WTC11 (cell line): ENCODE results near the gene TPSAB1. TPM values are rescaled to one million over a fixed set of nuclear protein-coding genes. Genes with fewer than 3 reads are reported as not detected.

Source experiments
- ATAC-seq: fragments of 200-7000 bp; cut with Tn5 transposase; 2 replicates; pipeline ENCODE4 v1.10.0; 2021; ENCODE audit warnings: mild to moderate bottlenecking, moderate library complexity
- CTCF ChIA-PET: fragments of 300-600 bp; sonication (Branson Sonifier 250); formaldehyde crosslinking; loops from one replicate; lab custom pipeline; 2021; ENCODE audit warnings: antibody characterized with exemption; lab: Charles Lee
- POLR2A ChIA-PET: fragments of 350-600 bp; sonication (Branson Sonifier 250); formaldehyde crosslinking; loops from one replicate; lab custom pipeline; 2021; ENCODE audit warnings: antibody characterized with exemption; lab: Charles Lee
- DNase-seq: peaks from one replicate; pipeline ENCODE4 v3.0.0; 2021; ENCODE audit warnings: low spot score
- H3K27ac Mint-ChIP-seq: 2 replicates; pipeline ENCODE4 v1.8.0; 2021; ENCODE audit warnings: mixed read lengths
- H3K27me3 Mint-ChIP-seq: 2 replicates; pipeline ENCODE4 v1.8.0; 2021; ENCODE audit warnings: low read depth, mild to moderate bottlenecking, moderate library complexity, mixed read lengths
- H3K36me3 Mint-ChIP-seq: 2 replicates; pipeline ENCODE4 v1.8.0; 2021; ENCODE audit warnings: mixed read lengths
- H3K4me1 Mint-ChIP-seq: 2 replicates; pipeline ENCODE4 v1.8.0; 2022; ENCODE audit warnings: mixed read lengths
- H3K4me3 Mint-ChIP-seq: 2 replicates; pipeline ENCODE4 v1.8.0; 2021; ENCODE audit warnings: mild to moderate bottlenecking, moderate library complexity, mixed read lengths
- H3K9me3 Mint-ChIP-seq: 2 replicates; pipeline ENCODE4 v1.8.0; 2021; ENCODE audit warnings: mixed read lengths
- EMX1 ChIP-seq: fragments of 250-450 bp; sonication (Bioruptor Pico); IDR thresholded peaks from 2 replicates; pipeline ENCODE4 v1.8.0; 2021; ENCODE audit warnings: mild to moderate bottlenecking
- ESRRA ChIP-seq: sonication (generic); formaldehyde crosslinking; IDR thresholded peaks from 2 replicates; pipeline ENCODE4 v1.8.1; 2022; ENCODE audit warnings: mild to moderate bottlenecking, missing genetic modification reagents, borderline replicate concordance
- ETV6 ChIP-seq: sonication (generic); formaldehyde crosslinking; IDR thresholded peaks from 2 replicates; pipeline ENCODE4 v1.8.1; 2022; ENCODE audit warnings: mild to moderate bottlenecking, missing genetic modification reagents
- GABPB1 ChIP-seq: sonication (generic); formaldehyde crosslinking; IDR thresholded peaks from 2 replicates; pipeline ENCODE4 v1.8.1; 2023; ENCODE audit warnings: mild to moderate bottlenecking, missing genetic modification reagents
- GTF2I ChIP-seq: fragments of 250-450 bp; sonication (Bioruptor Pico); conservative IDR thresholded peaks from 2 replicates; pipeline ENCODE4 v1.4.0; 2021; ENCODE audit warnings: mild to moderate bottlenecking
- NFATC4 ChIP-seq: fragments of 250-450 bp; sonication (Bioruptor Pico); IDR thresholded peaks from 2 replicates; pipeline ENCODE4 v1.9.0; 2021; ENCODE audit warnings: mild to moderate bottlenecking
- NFYB ChIP-seq: sonication (generic); formaldehyde crosslinking; conservative IDR thresholded peaks from 2 replicates; pipeline ENCODE4 v1.8.0; 2022; ENCODE audit warnings: low read depth, missing genetic modification reagents
- NR2C2 ChIP-seq: sonication (generic); formaldehyde crosslinking; IDR thresholded peaks from 2 replicates; pipeline ENCODE4 v1.8.0; 2022; ENCODE audit warnings: mild to moderate bottlenecking, missing genetic modification reagents
- RELA ChIP-seq: sonication (generic); formaldehyde crosslinking; IDR thresholded peaks from 2 replicates; pipeline ENCODE4 v1.8.1; 2022; ENCODE audit warnings: missing genetic modification reagents, mild to moderate bottlenecking, borderline replicate concordance
- ZNF416 ChIP-seq: fragments of 250-450 bp; sonication (Bioruptor Pico); IDR thresholded peaks from 2 replicates; pipeline ENCODE4 v1.9.0; 2021; ENCODE audit warnings: mild to moderate bottlenecking, inconsistent platforms
- total RNA-seq: library from RNA; stranded (reverse); gene quantifications from 3 replicates; pipeline ENCODE4 v1.2.3, GENCODE V29; 2021
- TF ChIP-seq, protein P1 (sequence below): sonication (generic); formaldehyde crosslinking; conservative IDR thresholded peaks from 2 replicates; pipeline ENCODE4 v1.8.1; 2022; ENCODE audit warnings: mild to moderate bottlenecking, missing genetic modification reagents
- TF ChIP-seq, protein P2 (sequence below): sonication (generic); formaldehyde crosslinking; IDR thresholded peaks from 2 replicates; pipeline ENCODE4 v1.8.1; 2022; ENCODE audit warnings: mild to moderate bottlenecking, moderate library complexity, missing genetic modification reagents
- TF ChIP-seq, protein P3 (sequence below): sonication (generic); formaldehyde crosslinking; IDR thresholded peaks from 2 replicates; pipeline ENCODE4 v1.8.0; 2023; ENCODE audit warnings: missing genetic modification reagents
- TF ChIP-seq, protein P4 (sequence below): sonication (generic); formaldehyde crosslinking; IDR thresholded peaks from 2 replicates; pipeline ENCODE4 v1.8.0; 2023; ENCODE audit warnings: missing genetic modification reagents, mild to moderate bottlenecking, borderline replicate concordance
- TF ChIP-seq, protein P5 (sequence below): fragments of 250-450 bp; sonication (Bioruptor Pico); IDR thresholded peaks from 2 replicates; pipeline ENCODE4 v1.9.0; 2021; ENCODE audit warnings: mild to moderate bottlenecking, borderline replicate concordance
- TF ChIP-seq, protein P6 (sequence below): sonication (generic); formaldehyde crosslinking; conservative IDR thresholded peaks from 2 replicates; pipeline ENCODE4 v1.8.1; 2023; ENCODE audit warnings: mild to moderate bottlenecking, low read depth, missing genetic modification reagents, moderate library complexity
- TF ChIP-seq, protein P7 (sequence below): fragments of 250-450 bp; sonication (Bioruptor Pico); IDR thresholded peaks from 2 replicates; pipeline ENCODE4 v1.9.0; 2021; ENCODE audit warnings: mild to moderate bottlenecking
- TF ChIP-seq, protein P8 (sequence below): fragments of 200-600 bp; IDR thresholded peaks from 2 replicates; pipeline ENCODE4 v1.8.0; 2022; ENCODE audit warnings: antibody characterized with exemption

TPSAB1 gene
- total RNA-seq, 1 experiment from 2014 or later, result not detected

DNA sequence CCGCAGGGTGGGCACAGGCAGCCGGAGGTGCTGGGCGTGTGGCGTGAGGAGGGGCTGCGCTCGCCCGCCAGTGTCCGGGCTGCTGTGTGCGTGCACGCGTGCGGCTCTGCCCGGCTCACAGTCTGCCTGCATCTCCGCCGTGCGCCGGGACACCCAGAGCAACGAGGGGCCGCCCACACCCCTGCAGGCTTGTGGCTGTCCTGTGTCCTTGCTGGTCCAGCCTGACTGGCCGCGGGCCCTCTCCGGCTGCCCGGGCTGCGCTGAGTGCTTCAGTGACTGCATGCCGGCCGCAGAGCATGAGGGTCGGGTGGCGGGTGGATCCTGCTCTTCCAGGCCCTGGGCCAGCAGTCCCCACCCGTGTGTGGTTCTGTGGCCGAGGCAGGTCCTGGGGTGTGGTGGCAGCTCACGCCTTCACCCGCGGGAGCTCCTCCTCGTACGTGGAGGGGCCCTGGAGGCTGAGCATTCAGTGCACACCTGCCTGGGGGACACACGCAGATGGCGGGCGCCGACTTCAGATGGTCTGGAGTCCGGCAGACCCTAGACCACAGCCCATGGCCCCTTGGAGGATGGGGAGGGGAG is 27.8 kb upstream of the TPSAB1 start (continued):
- no peak for TF ChIP-seq NR2C2
- TF ChIP-seq, protein P1, sequence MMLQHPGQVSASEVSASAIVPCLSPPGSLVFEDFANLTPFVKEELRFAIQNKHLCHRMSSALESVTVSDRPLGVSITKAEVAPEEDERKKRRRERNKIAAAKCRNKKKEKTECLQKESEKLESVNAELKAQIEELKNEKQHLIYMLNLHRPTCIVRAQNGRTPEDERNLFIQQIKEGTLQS, result no peak
- no peak for TF ChIP-seq ESRRA (CRISPR knock-in tag)
- no peak for TF ChIP-seq EMX1 (CRISPR knock-in tag)
- no peak for TF ChIP-seq ZNF416 (CRISPR knock-in tag)
- no peak for TF ChIP-seq NFYB (CRISPR knock-in tag)
- TF ChIP-seq, protein P2, sequence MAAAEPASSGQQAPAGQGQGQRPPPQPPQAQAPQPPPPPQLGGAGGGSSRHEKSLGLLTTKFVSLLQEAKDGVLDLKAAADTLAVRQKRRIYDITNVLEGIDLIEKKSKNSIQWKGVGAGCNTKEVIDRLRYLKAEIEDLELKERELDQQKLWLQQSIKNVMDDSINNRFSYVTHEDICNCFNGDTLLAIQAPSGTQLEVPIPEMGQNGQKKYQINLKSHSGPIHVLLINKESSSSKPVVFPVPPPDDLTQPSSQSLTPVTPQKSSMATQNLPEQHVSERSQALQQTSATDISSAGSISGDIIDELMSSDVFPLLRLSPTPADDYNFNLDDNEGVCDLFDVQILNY (CRISPR knock-in tag), result no peak
- TF ChIP-seq, protein P3, sequence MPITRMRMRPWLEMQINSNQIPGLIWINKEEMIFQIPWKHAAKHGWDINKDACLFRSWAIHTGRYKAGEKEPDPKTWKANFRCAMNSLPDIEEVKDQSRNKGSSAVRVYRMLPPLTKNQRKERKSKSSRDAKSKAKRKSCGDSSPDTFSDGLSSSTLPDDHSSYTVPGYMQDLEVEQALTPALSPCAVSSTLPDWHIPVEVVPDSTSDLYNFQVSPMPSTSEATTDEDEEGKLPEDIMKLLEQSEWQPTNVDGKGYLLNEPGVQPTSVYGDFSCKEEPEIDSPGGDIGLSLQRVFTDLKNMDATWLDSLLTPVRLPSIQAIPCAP (CRISPR knock-in tag), result no peak
- TF ChIP-seq, protein P4, sequence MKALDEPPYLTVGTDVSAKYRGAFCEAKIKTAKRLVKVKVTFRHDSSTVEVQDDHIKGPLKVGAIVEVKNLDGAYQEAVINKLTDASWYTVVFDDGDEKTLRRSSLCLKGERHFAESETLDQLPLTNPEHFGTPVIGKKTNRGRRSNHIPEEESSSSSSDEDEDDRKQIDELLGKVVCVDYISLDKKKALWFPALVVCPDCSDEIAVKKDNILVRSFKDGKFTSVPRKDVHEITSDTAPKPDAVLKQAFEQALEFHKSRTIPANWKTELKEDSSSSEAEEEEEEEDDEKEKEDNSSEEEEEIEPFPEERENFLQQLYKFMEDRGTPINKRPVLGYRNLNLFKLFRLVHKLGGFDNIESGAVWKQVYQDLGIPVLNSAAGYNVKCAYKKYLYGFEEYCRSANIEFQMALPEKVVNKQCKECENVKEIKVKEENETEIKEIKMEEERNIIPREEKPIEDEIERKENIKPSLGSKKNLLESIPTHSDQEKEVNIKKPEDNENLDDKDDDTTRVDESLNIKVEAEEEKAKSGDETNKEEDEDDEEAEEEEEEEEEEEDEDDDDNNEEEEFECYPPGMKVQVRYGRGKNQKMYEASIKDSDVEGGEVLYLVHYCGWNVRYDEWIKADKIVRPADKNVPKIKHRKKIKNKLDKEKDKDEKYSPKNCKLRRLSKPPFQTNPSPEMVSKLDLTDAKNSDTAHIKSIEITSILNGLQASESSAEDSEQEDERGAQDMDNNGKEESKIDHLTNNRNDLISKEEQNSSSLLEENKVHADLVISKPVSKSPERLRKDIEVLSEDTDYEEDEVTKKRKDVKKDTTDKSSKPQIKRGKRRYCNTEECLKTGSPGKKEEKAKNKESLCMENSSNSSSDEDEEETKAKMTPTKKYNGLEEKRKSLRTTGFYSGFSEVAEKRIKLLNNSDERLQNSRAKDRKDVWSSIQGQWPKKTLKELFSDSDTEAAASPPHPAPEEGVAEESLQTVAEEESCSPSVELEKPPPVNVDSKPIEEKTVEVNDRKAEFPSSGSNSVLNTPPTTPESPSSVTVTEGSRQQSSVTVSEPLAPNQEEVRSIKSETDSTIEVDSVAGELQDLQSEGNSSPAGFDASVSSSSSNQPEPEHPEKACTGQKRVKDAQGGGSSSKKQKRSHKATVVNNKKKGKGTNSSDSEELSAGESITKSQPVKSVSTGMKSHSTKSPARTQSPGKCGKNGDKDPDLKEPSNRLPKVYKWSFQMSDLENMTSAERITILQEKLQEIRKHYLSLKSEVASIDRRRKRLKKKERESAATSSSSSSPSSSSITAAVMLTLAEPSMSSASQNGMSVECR (CRISPR knock-in tag), result no peak

DNA sequence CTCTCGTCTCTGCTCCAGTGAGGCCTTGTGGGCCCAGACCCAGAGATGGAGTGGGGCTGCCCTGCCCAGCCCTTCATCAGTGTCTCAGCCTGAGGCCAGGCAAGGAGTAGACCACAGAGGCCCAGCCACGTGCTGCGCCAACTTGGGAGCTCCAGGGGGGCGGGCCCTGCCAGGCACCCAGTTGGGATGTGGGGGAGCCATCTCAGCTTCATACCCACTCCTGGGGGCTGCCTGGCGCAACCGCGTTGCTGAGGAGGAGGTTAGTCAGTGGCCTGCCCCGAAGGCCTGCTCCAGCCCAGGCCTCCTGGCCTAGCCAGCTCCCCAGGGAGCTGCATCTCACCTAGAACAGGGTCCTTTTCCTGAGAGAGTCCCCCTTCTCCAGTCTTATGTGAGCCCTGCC is 27.3 kb upstream of the TPSAB1 start:
- H3K27me3 Mint-ChIP-seq, result no peaks in the 10 kb centered on the region
- ChIA-PET CTCF (no interaction called here), POLR2A (no interaction called here)
- no peaks in the 10 kb centered on the region for H3K36me3 Mint-ChIP-seq
- no peak overlapping the region for H3K27ac Mint-ChIP-seq
- H3K9me3 Mint-ChIP-seq, result no peaks in the 10 kb centered on the region
- ATAC-seq (no peak), DNase-seq (no peak)
- no peaks in the 10 kb centered on the region for H3K4me1 Mint-ChIP-seq
- no peak overlapping the region for H3K4me3 Mint-ChIP-seq
- TF ChIP-seq ETV6 (CRISPR knock-in tag) (no peak), NFATC4 (CRISPR knock-in tag) (no peak), GABPB1 (no peak), RELA (CRISPR knock-in tag) (no peak), GTF2I (no peak)
- TF ChIP-seq, protein P5, sequence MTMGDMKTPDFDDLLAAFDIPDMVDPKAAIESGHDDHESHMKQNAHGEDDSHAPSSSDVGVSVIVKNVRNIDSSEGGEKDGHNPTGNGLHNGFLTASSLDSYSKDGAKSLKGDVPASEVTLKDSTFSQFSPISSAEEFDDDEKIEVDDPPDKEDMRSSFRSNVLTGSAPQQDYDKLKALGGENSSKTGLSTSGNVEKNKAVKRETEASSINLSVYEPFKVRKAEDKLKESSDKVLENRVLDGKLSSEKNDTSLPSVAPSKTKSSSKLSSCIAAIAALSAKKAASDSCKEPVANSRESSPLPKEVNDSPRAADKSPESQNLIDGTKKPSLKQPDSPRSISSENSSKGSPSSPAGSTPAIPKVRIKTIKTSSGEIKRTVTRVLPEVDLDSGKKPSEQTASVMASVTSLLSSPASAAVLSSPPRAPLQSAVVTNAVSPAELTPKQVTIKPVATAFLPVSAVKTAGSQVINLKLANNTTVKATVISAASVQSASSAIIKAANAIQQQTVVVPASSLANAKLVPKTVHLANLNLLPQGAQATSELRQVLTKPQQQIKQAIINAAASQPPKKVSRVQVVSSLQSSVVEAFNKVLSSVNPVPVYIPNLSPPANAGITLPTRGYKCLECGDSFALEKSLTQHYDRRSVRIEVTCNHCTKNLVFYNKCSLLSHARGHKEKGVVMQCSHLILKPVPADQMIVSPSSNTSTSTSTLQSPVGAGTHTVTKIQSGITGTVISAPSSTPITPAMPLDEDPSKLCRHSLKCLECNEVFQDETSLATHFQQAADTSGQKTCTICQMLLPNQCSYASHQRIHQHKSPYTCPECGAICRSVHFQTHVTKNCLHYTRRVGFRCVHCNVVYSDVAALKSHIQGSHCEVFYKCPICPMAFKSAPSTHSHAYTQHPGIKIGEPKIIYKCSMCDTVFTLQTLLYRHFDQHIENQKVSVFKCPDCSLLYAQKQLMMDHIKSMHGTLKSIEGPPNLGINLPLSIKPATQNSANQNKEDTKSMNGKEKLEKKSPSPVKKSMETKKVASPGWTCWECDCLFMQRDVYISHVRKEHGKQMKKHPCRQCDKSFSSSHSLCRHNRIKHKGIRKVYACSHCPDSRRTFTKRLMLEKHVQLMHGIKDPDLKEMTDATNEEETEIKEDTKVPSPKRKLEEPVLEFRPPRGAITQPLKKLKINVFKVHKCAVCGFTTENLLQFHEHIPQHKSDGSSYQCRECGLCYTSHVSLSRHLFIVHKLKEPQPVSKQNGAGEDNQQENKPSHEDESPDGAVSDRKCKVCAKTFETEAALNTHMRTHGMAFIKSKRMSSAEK, result no peak
- TF ChIP-seq, protein P6, sequence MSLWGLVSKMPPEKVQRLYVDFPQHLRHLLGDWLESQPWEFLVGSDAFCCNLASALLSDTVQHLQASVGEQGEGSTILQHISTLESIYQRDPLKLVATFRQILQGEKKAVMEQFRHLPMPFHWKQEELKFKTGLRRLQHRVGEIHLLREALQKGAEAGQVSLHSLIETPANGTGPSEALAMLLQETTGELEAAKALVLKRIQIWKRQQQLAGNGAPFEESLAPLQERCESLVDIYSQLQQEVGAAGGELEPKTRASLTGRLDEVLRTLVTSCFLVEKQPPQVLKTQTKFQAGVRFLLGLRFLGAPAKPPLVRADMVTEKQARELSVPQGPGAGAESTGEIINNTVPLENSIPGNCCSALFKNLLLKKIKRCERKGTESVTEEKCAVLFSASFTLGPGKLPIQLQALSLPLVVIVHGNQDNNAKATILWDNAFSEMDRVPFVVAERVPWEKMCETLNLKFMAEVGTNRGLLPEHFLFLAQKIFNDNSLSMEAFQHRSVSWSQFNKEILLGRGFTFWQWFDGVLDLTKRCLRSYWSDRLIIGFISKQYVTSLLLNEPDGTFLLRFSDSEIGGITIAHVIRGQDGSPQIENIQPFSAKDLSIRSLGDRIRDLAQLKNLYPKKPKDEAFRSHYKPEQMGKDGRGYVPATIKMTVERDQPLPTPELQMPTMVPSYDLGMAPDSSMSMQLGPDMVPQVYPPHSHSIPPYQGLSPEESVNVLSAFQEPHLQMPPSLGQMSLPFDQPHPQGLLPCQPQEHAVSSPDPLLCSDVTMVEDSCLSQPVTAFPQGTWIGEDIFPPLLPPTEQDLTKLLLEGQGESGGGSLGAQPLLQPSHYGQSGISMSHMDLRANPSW, result no peak
- TF ChIP-seq, protein P7, sequence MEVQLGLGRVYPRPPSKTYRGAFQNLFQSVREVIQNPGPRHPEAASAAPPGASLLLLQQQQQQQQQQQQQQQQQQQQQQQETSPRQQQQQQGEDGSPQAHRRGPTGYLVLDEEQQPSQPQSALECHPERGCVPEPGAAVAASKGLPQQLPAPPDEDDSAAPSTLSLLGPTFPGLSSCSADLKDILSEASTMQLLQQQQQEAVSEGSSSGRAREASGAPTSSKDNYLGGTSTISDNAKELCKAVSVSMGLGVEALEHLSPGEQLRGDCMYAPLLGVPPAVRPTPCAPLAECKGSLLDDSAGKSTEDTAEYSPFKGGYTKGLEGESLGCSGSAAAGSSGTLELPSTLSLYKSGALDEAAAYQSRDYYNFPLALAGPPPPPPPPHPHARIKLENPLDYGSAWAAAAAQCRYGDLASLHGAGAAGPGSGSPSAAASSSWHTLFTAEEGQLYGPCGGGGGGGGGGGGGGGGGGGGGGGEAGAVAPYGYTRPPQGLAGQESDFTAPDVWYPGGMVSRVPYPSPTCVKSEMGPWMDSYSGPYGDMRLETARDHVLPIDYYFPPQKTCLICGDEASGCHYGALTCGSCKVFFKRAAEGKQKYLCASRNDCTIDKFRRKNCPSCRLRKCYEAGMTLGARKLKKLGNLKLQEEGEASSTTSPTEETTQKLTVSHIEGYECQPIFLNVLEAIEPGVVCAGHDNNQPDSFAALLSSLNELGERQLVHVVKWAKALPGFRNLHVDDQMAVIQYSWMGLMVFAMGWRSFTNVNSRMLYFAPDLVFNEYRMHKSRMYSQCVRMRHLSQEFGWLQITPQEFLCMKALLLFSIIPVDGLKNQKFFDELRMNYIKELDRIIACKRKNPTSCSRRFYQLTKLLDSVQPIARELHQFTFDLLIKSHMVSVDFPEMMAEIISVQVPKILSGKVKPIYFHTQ, result no peak
- TF ChIP-seq, protein P8, sequence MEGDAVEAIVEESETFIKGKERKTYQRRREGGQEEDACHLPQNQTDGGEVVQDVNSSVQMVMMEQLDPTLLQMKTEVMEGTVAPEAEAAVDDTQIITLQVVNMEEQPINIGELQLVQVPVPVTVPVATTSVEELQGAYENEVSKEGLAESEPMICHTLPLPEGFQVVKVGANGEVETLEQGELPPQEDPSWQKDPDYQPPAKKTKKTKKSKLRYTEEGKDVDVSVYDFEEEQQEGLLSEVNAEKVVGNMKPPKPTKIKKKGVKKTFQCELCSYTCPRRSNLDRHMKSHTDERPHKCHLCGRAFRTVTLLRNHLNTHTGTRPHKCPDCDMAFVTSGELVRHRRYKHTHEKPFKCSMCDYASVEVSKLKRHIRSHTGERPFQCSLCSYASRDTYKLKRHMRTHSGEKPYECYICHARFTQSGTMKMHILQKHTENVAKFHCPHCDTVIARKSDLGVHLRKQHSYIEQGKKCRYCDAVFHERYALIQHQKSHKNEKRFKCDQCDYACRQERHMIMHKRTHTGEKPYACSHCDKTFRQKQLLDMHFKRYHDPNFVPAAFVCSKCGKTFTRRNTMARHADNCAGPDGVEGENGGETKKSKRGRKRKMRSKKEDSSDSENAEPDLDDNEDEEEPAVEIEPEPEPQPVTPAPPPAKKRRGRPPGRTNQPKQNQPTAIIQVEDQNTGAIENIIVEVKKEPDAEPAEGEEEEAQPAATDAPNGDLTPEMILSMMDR, result no peak
